Left ventricle myocardium superior (tissue), 1 donor: ENCODE measurements around the gene NHEJ1. TPM values are rescaled to one million over a fixed set of nuclear protein-coding genes. Genes with fewer than 3 reads are reported as not detected.

Source experiments
- ATAC-seq: fragments of 200-7000 bp; cut with Tn5 transposase; one replicate; pipeline ENCODE4 v1.9.1; 2020; ENCODE audit warnings: mild to moderate bottlenecking, moderate library complexity
- DNase-seq: peaks from one replicate; pipeline ENCODE4 v3.0.0-alpha.2; 2020
- intact Hi-C: fragments of 100-400 bp; cut with micrococcal nuclease; formaldehyde crosslinking; loops from one replicate; pipeline ENCODE4 v1.11.0; 2022
- total RNA-seq: library from RNA; stranded (reverse); fragmentation: NEBNext Ultra II Directional; extraction: Animal tissue kit (Norgen Biotek cat#: 25700); gene quantifications from one replicate; pipeline ENCODE4 v1.2.1, GENCODE V29; 2021
- donor health status: DM: no; HTN: yes; CAD: no; lungs with severe emphysema.

Gene NHEJ1
- total RNA-seq, 1 donor from 2014 or later = 7.0 TPM

GRCh38 chr2:219109471-219109870, 51.1 kb downstream of the NHEJ1 start:
- DNase-seq (no peak), ATAC-seq (no peak)
- intact Hi-C loops = no loop called here

DNA sequence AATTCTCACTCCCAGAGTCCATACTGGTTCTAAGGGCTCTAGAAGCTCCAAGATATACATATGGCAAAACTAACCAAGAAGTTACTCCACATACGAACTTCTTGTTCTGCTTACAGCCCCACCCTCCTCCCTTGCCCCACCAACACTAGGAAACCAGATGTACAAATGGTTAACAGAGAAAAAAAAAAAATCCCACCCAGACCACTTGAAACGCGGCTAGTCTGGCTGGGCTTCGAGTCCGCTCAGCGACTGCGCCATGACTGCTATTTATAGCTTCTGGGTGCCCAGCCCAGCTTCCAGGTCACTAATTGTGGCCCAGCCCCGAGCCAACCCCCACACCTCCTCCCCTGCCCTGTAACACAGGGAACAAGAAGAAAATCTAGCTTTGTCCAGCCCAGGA, 52.9 kb downstream of the NHEJ1 start:
- peak; percentile 49 for DNase-seq
- ATAC-seq = peak; percentile 90
- intact Hi-C loops = no loop called here

GRCh38 chr2:219106251-219106650, 54.4 kb downstream of the NHEJ1 start:
- intact Hi-C loops = no loop called here
- ATAC-seq = no peak
- no peak for DNase-seq

DNA sequence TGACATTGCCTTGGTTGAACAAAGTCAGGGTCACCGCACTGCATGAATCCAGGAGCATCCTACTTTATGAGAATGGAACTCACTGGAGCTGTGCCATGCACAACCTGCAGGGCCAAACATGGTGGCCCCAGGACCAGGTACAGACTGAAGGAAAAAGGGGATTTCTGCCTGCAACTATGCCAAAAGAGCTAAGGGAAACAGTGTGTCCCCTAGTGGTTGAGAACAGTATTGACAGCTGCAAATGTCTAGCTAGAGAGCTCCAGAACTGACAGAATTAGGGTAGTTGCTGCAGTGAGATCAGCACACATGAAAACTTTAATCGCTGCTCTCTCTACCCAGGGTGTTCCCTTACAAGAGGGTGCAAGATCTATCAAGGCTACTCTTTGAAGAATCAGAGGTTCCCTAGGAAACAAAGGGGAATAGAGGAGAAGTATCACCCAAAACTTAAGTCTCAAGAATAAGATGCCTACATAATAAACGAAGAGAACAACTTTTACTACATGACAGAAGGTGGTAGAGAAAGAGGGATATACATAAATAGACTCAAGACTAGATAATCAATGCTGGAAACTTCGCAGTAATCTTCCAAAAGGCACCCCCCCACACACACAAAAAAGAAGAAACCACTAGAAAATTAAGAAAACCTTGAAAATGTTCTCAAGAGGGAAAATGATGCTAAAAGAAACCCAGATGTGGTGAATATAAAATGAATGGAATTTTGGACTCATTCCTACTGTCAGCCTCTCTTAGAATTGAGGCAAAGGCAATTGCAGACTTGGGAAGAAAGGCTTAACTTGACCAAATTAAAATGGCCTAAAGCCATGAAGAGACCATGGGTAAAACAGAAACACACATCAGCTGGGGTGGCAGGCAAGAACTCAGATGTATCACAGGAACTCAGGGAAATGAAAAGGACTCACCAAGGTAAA, 56.2 kb downstream of the NHEJ1 start:
- intact Hi-C loops = no loop called here
- DNase-seq = no peak
- no peak for ATAC-seq

- DNase-seq = no peak
- intact Hi-C loops = no loop called here
- ATAC-seq = no peak
Measured at GRCh38 chr2:219099329-219099728, 61.3 kb downstream of the NHEJ1 start.

DNA sequence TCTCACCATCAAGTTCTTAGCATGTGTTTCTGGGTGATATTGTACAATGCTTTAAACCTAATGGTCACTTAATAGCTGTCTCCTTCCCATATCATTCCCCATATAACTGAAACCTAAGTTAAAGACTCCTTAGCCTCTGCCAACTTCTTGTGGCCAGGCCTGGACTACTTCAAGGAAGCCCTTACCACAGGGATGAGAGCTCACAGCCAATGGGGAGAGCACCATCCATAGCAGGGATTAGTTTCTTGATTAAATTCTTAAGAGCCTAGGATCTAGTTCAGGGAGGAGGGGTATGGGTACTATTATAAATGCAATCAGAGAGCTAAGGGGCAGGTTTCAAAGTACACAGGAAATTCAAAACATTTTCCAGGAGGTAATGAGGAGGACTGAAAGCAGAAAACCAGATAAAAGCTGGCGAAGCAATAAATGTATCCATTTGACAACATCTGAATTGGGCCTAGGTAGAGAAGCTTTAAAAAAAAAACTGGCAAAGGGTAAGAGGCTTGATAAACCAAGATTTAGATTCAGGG, 65.1 kb downstream of the NHEJ1 start:
- DNase-seq (no peak), ATAC-seq (no peak)
- intact Hi-C loops = no loop called here

DNA sequence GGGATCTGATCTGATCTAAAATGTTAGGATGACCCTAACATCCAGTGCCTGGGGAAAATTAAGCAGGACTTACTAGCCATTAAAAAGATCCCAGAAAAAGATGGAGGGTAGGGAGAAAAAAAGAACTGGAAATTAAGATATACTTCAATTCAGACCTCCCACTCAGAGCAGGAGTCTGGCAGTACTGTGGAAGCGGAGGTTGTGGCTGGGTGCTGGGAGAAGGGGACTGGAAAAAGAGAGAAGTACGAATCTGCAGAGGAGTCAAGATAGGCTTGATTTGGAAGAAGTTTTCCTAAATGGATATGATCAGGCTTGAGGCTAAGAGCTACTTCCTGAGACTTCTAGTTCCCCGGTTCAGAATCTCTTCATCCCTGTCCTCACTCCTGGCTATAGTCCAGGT, 66.4 kb downstream of the NHEJ1 start:
- intact Hi-C loops = no loop called here

GRCh38 chr2:219090436-219091299, 69.9 kb downstream of the NHEJ1 start:
- intact Hi-C loops = no loop called here
- ATAC-seq (no peak), DNase-seq (no peak)

More for the DNA sequence above, 66.4 kb downstream of the NHEJ1 start:
- ATAC-seq (no peak), DNase-seq (no peak)

- intact Hi-C loops = no loop called here
- no peak for ATAC-seq
- DNase-seq = no peak
Measured at GRCh38 chr2:219089330-219089729, 71.3 kb downstream of the NHEJ1 start.

GRCh38 chr2:219087848-219088247, 72.8 kb downstream of the NHEJ1 start:
- intact Hi-C loops = no loop called here
- DNase-seq (no peak), ATAC-seq (no peak)

DNA sequence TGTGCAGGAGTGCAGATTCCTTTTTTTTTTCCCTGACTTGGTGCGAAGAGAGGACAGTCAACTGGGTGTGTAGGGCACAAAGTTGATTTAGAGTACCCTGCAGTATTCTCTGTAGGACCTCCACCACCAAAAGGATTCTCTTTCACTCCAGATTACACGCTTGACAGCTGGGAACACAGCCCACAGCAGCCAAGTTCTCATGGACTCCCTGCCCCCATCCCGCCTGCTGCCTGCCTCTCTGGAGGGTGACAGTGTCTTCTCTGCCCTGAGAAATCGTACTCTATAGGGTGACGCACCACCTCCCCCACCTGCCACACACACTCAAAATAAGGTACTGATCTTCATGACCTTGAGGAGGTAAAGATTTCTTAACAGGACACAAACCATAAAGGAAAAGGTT, 73.3 kb downstream of the NHEJ1 start:
- no peak for ATAC-seq
- intact Hi-C loops = no loop called here
- DNase-seq = no peak

DNA sequence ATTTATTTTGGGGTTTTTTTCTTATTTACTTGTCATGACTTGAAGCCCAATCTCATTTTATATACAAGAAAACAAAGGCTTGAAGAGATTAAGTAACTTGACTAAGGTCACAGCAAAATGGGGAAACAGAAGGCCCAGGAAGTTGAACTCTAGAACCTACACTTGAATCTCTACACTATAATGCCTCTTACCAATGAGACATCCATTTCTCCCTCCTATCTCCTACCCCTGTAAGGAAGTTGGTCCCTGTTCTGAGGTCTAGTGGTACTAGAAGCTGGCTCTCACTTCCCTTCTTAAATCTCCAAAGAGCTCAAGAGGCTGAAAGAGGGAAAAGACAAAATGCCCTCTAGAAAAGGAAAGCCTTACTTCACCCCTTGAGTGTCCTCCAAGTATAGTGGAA, 74.4 kb downstream of the NHEJ1 start:
- ATAC-seq (no peak), DNase-seq (no peak)
- intact Hi-C loops = no loop called here

DNA sequence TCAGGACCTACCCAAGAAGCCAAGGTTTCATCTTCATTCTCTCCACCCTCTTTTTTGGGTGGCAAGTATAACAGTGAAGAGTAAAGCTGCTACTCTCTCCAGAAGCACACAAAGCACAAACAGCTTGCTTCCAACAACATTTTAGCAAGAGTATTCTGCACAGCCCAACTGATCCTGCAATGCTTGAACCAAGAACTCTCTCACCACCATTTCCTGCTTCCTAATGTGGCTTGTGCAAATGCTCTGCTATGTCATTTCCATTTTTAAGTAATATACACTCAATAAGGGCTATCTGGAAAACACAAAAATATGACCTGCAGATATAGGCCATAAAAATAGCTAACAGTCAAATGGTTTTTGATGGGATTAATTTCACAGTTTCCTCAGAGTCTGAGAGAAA, 75.8 kb downstream of the NHEJ1 start:
- intact Hi-C loops = no loop called here
- ATAC-seq (no peak), DNase-seq (no peak)

DNA sequence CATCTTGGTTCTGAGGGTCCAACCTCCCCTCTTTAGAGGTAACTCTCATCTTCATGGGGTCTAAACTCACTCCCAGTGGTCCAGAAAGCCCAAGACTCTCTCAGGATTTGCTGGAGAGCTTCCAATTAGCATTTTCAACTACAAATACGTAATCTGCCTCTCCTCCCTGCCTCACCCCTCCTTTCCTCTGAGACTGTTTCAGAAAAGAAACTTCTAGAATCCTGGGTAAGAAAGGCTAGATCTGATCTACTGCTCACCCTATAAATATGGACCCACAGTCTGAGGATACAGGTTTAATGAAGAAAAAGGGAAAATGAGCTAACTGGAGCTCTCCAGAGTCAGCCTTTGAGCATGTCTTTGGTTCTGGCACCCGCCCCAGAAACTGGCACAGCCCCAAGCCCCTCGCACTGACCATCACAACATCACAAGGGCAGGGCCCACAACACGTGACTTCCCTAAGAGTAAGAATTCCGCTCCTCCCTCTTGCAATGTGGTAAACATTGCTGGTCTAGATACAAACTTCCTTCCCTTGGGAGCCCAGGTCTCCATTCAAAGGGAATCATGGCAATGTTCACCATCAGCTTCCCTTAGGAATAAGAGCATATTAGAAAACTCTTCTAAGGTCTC, 78.2 kb downstream of the NHEJ1 start:
- DNase-seq (peak; percentile 48), ATAC-seq (peak; percentile 42)
- intact Hi-C loops = no loop called here

GRCh38 chr2:219081701-219082331, 78.8 kb downstream of the NHEJ1 start:
- ATAC-seq (no peak), DNase-seq (no peak)
- intact Hi-C loops = no loop called here

GRCh38 chr2:219081096-219081495, 79.5 kb downstream of the NHEJ1 start:
- intact Hi-C loops = no loop called here
- ATAC-seq (no peak), DNase-seq (no peak)

- DNase-seq (no peak), ATAC-seq (no peak)
- intact Hi-C loops = no loop called here
Measured at GRCh38 chr2:219079417-219079816, 81.2 kb downstream of the NHEJ1 start.

DNA sequence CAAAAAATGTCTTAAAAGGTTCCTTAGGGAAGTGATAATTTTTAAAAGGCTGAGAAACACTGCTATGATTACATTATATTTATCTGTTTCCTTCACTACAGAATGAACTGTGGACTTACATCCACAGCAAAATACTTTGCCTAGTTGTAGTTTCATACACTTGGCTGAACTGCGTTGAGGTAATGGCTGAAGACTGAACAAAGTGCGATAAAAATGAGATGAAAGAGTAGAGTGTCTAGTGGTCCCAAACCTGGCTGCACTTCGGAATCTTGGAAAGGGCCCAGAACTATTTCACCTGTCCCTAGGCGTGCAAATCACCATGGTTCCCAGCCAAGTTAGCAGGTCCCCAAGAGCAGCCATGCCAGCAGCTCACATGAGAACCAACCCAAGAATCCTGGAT, 81.7 kb downstream of the NHEJ1 start:
- intact Hi-C loops = no loop called here
- no peak for DNase-seq

DNA sequence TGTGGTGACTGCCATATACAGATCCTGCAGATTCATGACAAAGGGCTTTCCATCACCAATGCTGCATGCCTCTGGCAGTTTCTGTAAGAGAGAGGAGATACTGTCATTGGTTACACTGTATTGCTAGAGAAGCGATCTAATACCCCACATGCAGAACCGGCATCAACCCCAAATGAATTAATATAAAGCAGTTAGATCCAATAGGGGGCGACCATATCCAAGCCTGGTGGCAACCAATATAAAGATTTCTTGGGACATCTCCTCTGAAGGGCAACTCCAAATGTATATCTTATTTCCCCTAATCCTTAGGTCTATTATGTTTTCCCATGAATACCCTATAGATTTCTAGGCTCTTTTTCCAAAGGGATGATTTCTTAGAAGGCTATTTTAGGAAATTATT, 82.5 kb downstream of the NHEJ1 start:
- intact Hi-C loops = no loop called here
- no peak for DNase-seq
- ATAC-seq = no peak

More for the DNA sequence above, 81.7 kb downstream of the NHEJ1 start:
- ATAC-seq = no peak
